Naive B cell (primary cell): ENCODE data around the gene PPP1R3E. TPM values are rescaled to one million over a fixed set of nuclear protein-coding genes. Genes with fewer than 3 reads are reported as not detected.

Experiments used
- ATAC-seq, 2 donors: fragments of 150-1000 bp; cut with Tn5 transposase; 2 replicates each; pipeline ENCODE4 v1.10.0; 2021; ENCODE audit warnings: low read depth in 2 of 2, mild to moderate bottlenecking in 2 of 2, moderate library complexity in 2 of 2
- DNase-seq: peaks from one replicate; pipeline ENCODE4 v3.0.0; 2022
- H3K27ac Mint-ChIP-seq, 6 donors: one replicate each; pipeline ENCODE4 v1.8.0; 2020 to 2022; ENCODE audit warnings: mild to moderate bottlenecking in 6 of 6, mixed read lengths in 6 of 6, moderate library complexity in 5 of 6, inconsistent platforms in 2 of 6
- H3K27me3 Mint-ChIP-seq, 3 donors: one replicate each; pipeline ENCODE4 v1.8.0; 2021 to 2022; ENCODE audit warnings: mixed read lengths in 3 of 3, mild to moderate bottlenecking in 1 of 3
- H3K36me3 Mint-ChIP-seq, 2 donors: one replicate each; pipeline ENCODE4 v1.8.0; 2020 to 2022; ENCODE audit warnings: mixed read lengths in 2 of 2, inconsistent platforms in 1 of 2, mild to moderate bottlenecking in 1 of 2
- H3K4me1 Mint-ChIP-seq, 3 donors: one replicate each; pipeline ENCODE4 v1.8.0; 2020 to 2022; ENCODE audit warnings: mixed read lengths in 3 of 3, inconsistent platforms in 1 of 3, mild to moderate bottlenecking in 1 of 3, moderate library complexity in 1 of 3
- H3K4me3 Mint-ChIP-seq, 8 donors: one replicate each; pipeline ENCODE4 v1.8.0; 2020 to 2022; ENCODE audit warnings: mild to moderate bottlenecking in 8 of 8, mixed read lengths in 8 of 8, moderate library complexity in 8 of 8, inconsistent platforms in 2 of 8
- H3K9me3 Mint-ChIP-seq, 7 donors: one replicate each; pipeline ENCODE4 v1.8.0; 2020 to 2022; ENCODE audit warnings: mixed read lengths in 7 of 7, mild to moderate bottlenecking in 5 of 7, inconsistent platforms in 2 of 7, moderate library complexity in 1 of 7
- polyA plus RNA-seq, 6 donors: library from polyadenylated mRNA; unstranded; fragments of 300-500 nt; fragmentation: Illumina TruSeq; gene quantifications; one replicate each; pipeline ENCODE4 v1.2.3, GENCODE V29; 2021; ENCODE audit warnings: low read depth in 6 of 6

PPP1R3E gene, protein sequence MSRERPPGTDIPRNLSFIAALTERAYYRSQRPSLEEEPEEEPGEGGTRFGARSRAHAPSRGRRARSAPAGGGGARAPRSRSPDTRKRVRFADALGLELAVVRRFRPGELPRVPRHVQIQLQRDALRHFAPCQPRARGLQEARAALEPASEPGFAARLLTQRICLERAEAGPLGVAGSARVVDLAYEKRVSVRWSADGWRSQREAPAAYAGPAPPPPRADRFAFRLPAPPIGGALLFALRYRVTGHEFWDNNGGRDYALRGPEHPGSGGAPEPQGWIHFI
- 10 to 100 TPM in 1 of 6 donors, 1 to 10 TPM in 5; 3.9 to 11.8 (median 5.1) TPM for polyA plus RNA-seq

DNA sequence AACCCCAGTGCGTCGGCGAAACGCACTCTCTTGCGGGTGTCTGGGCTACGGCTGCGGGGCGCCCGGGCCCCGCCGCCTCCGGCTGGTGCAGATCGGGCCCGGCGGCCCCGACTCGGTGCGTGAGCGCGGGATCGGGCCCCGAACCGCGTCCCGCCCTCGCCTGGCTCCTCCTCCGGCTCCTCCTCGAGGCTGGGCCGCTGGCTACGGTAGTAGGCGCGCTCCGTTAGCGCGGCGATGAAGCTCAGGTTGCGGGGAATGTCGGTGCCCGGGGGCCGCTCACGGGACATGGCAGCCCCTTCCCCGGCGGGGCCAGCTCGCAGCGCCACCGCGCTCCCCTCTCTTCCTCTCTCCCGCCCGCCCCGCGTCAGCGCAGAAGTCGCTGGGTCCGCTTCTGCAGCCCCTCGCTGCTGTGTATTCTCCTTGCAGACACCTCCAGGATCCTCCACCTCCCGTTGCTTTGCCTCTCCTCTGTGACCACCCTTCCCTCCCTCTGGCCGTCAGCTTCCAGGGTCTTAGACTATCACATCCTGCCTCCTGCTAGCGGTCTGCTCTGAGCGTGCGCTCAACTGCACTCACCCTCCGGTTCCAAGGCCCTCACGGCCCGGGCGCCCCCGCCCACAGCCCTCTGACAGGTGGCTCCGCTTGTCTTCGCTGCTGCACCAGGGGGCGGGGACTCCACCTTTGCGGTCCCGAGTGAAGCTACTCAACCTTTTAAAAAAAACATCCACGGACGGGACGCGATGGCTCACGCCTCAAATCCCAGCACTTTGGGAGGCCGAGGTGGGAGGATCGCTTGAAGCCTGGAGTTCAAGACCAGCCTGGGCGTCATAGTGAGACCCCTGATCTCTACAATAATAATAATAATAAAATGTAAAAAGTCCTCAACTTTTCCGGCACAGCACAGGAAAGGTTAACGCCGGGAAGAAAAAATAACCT lies at the start of gene PPP1R3E:
Gene PPP1R3E, minus strand, starts transcription at position 570 of the 936 bp plus-strand sequence. Its CDS starts 283 bp downstream, at position 287.
- Mint-ChIP-seq H3K4me3 (peak within 1 kb of the TSS; percentile 94 to 99 (median 96)), H3K27me3 (peaks cover 0 to 4% (median 0%) of the 10 kb centered on the region in 3 donors), H3K4me1 (peaks cover 28 to 44% (median 42%) of the 10 kb centered on the region in 3 donors), H3K27ac (peak within 1 kb of the TSS; percentile 98 to 100 (median 100)), H3K36me3 (no peaks in the 10 kb centered on the region), H3K9me3 (no peaks in the 10 kb centered on the region)
- ATAC-seq: peak; percentile 43 to 47
- peak; percentile 86 for DNase-seq

DNA sequence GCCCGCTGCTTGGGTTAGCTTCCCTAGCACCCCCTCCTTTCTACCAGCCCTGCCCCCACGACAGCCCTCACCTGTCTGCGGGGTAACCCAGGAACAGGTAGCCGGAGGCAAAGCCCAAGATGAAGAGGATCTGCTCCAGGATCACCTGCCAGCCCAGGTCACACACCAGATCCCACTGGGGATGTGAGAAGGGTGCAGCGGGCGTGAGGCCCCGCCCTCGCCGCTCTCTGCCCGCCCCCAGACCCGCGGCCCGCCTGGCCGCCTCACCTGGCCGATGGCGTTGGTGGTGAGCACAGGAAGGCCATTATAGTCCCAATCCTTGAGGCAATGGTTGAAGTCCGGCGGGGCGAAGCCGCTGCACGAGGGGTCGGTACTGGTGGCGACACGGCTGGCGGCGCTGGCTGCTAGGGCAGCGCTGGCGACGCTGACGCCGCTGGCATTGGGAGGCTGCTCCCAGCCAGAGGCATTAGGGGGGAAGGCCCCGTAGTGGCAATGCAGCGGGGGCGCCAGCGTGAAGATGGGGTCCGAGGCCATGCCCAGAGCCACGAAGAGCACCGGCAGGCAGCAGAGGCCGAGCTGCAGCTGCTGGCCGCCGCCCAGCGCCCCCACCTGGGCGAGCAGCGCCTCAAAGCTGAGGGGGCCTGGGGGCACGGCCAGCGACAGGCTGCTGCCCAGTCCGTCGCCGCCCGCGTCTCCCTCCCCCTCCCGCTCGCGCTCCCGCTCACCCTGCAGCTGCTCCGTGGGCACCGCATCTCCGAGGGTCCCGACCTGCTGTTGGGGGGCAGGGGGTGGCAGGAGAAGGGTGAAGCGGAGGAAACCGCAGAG lies 49.2 kb upstream of the PPP1R3E start:
- no peak overlapping the region for H3K27ac Mint-ChIP-seq
- ATAC-seq: no peak

GRCh38 chr14:23349156-23349845 lies 46.6 kb upstream of the PPP1R3E start:
- no peak for DNase-seq
- ATAC-seq: no peak
- H3K36me3 Mint-ChIP-seq: peaks cover 0 to 22% of the 10 kb centered on the region in 2 donors
- peak overlapping the region in 2 of 8 donors; percentile 36 to 71 for H3K4me3 Mint-ChIP-seq
- H3K27me3 Mint-ChIP-seq: peaks cover 36 to 75% (median 73%) of the 10 kb centered on the region in 3 donors
- peaks cover 10 to 12% (median 11%) of the 10 kb centered on the region in 3 donors for H3K4me1 Mint-ChIP-seq
- H3K27ac Mint-ChIP-seq: no peak overlapping the region
- peaks cover 0 to 4% (median 0%) of the 10 kb centered on the region in 7 donors for H3K9me3 Mint-ChIP-seq

More for the DNA sequence above, 49.2 kb upstream of the PPP1R3E start:
- H3K36me3 Mint-ChIP-seq: peaks cover 0 to 22% of the 10 kb centered on the region in 2 donors
- peaks cover 0 to 4% (median 0%) of the 10 kb centered on the region in 7 donors for H3K9me3 Mint-ChIP-seq
- DNase-seq: no peak
- H3K4me1 Mint-ChIP-seq: peaks cover 10 to 12% (median 11%) of the 10 kb centered on the region in 3 donors
- peak overlapping the region; percentile 7 to 88 (median 78) for H3K4me3 Mint-ChIP-seq
- H3K27me3 Mint-ChIP-seq: peaks cover 57 to 86% (median 85%) of the 10 kb centered on the region in 3 donors

- Mint-ChIP-seq H3K4me1 (peaks cover 5 to 11% (median 6%) of the 10 kb centered on the region in 3 donors), H3K27ac (no peak overlapping the region), H3K36me3 (peaks cover 0 to 17% of the 10 kb centered on the region in 2 donors), H3K9me3 (peaks cover 0 to 4% (median 0%) of the 10 kb centered on the region in 7 donors), H3K4me3 (no peak overlapping the region), H3K27me3 (peaks cover 26 to 67% (median 65%) of the 10 kb centered on the region in 3 donors)
- no peak for DNase-seq
- ATAC-seq: no peak
These were observed 45.6 kb upstream of the PPP1R3E start for GRCh38 chr14:23348297-23348655.

DNA sequence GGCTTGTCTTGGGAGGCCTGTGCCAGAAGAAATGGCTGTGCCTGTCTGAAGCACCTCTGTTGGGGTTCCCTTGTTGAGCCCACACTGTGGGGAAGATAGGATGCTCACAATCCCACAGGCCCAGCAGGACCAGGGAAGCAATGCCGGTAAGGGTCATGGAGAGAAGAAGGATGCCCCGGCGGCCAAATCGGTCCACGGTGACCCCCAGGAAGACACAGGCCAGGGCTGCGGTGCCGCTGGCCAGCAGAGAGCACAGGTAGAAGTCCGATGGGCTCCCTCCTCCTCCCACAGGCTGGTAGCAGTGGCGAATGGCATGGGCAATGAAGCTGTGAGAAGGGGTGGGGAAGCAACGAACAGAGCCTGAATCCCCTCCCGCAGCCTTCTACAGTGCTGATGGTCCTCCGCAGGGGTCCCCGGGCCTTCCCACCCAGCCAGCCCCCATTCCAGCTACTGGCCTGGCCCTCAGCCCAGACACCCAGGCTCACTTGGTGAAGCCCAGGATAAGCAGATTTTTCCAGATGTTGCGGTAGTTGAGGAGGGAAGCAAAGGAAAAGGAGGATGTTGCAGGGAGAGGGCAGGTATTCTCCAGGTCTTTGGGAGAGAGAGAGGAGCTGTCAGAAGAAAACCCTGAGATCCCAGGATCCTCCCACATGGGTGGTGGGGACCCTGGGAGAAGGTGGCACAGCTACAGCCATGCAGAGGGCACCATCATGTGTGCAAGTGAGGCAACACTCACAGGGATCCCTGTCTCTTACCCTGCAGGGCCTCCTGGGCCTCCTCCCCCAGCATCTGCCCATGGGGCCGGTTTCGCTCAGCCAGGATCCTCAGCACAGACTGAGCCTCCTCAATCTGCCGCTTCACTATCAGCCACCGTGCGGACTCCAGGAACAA lies 45.0 kb upstream of the PPP1R3E start:
- Mint-ChIP-seq H3K27ac (peak overlapping the region in 1 of 6 donors; percentile 26), H3K4me1 (peaks cover 0 to 5% (median 0%) of the 10 kb centered on the region in 3 donors), H3K9me3 (peaks cover 0 to 4% (median 0%) of the 10 kb centered on the region in 7 donors), H3K27me3 (peaks cover 25 to 67% (median 66%) of the 10 kb centered on the region in 3 donors), H3K4me3 (no peak overlapping the region), H3K36me3 (peaks cover 0 to 13% of the 10 kb centered on the region in 2 donors)
- DNase-seq (no peak), ATAC-seq (no peak)

- peaks cover 25 to 75% (median 68%) of the 10 kb centered on the region in 3 donors for H3K27me3 Mint-ChIP-seq
- no peak overlapping the region for H3K27ac Mint-ChIP-seq
- no peak for DNase-seq
- peaks cover 0 to 4% (median 0%) of the 10 kb centered on the region in 7 donors for H3K9me3 Mint-ChIP-seq
- peaks cover 0 to 13% of the 10 kb centered on the region in 2 donors for H3K36me3 Mint-ChIP-seq
- ATAC-seq: no peak
- H3K4me1 Mint-ChIP-seq: peaks cover 0 to 5% (median 0%) of the 10 kb centered on the region in 3 donors
- H3K4me3 Mint-ChIP-seq: no peak overlapping the region
These were observed 44.2 kb upstream of the PPP1R3E start for GRCh38 chr14:23346693-23347405.

GRCh38 chr14:23345987-23346692 lies 43.5 kb upstream of the PPP1R3E start:
- no peak for ATAC-seq

DNA sequence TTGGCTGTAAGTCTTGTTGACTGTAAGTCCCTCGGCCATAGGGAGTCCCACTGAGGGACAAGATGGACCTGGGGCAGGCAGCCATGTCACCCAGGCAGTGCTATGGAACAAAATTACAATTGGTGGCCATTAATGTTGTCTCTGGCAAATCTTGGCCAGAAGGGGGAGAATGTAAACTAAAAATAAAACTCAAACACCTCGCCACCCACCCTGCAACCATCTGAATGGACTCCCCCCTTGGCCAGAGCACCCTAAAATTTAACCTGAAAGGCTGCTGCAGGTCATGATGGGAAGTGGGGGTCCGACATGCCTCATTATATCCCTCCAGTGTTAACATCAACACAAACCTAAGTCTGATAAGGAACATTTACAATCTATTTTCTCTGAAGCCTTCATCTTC lies 41.8 kb upstream of the PPP1R3E start:
- DNase-seq (no peak), ATAC-seq (no peak)
- Mint-ChIP-seq H3K9me3 (peaks cover 0 to 8% (median 4%) of the 10 kb centered on the region in 7 donors), H3K4me3 (no peak overlapping the region), H3K27me3 (peaks cover 7 to 54% (median 46%) of the 10 kb centered on the region in 3 donors), H3K36me3 (no peaks in the 10 kb centered on the region), H3K27ac (peak overlapping the region in 1 of 6 donors; percentile 47), H3K4me1 (no peaks in the 10 kb centered on the region)

More at GRCh38 chr14:23345987-23346692, 43.5 kb upstream of the PPP1R3E start:
- H3K36me3 Mint-ChIP-seq: peaks cover 0 to 9% of the 10 kb centered on the region in 2 donors
- DNase-seq: no peak
- peaks cover 0 to 4% (median 0%) of the 10 kb centered on the region in 7 donors for H3K9me3 Mint-ChIP-seq
- peaks cover 0 to 5% (median 0%) of the 10 kb centered on the region in 3 donors for H3K4me1 Mint-ChIP-seq
- no peak overlapping the region for H3K27ac Mint-ChIP-seq
- peaks cover 21 to 71% (median 62%) of the 10 kb centered on the region in 3 donors for H3K27me3 Mint-ChIP-seq
- no peak overlapping the region for H3K4me3 Mint-ChIP-seq

DNA sequence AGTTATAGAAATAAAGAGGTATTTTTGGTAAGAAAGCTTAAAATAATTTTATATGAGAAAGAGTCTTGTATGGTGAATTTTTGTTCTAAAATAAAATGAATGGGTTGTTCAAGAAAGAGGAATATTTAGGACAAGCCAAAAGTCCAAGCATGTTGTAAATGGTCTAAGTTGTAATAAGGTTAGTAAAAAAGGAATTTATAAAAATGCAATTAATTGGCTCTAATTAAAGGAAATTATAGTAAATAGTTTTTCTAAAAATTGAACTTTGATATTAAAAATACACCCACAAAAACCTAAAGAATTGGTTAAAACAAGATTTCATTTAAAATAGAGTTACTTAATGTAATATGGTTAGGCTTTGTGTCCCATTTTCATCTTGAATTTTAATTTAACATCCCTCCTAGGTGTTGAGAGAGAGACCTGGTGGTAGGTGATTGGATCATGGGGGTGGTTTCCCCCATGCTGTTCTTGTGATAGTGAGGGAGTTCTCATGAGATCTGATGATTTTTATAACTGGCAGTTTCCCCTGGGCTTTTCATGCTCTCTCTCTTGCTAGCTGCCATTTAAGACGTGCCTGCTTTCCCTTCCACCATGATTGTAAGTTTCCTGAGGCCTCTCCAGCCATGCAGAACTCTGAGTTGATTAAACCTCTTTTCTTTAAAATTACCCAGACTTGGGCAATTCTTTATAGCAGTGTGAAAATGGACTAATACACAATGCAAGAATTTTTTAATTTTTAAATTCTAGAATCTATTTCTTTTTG lies 37.0 kb upstream of the PPP1R3E start:
- peaks cover 33 to 57% (median 44%) of the 10 kb centered on the region in 3 donors for H3K27me3 Mint-ChIP-seq
- H3K4me3 Mint-ChIP-seq: no peak overlapping the region
- H3K4me1 Mint-ChIP-seq: no peaks in the 10 kb centered on the region
- H3K9me3 Mint-ChIP-seq: peaks cover 0 to 16% (median 6%) of the 10 kb centered on the region in 7 donors
- no peak overlapping the region for H3K27ac Mint-ChIP-seq
- ATAC-seq (no peak), DNase-seq (no peak)
- no peaks in the 10 kb centered on the region for H3K36me3 Mint-ChIP-seq

DNA sequence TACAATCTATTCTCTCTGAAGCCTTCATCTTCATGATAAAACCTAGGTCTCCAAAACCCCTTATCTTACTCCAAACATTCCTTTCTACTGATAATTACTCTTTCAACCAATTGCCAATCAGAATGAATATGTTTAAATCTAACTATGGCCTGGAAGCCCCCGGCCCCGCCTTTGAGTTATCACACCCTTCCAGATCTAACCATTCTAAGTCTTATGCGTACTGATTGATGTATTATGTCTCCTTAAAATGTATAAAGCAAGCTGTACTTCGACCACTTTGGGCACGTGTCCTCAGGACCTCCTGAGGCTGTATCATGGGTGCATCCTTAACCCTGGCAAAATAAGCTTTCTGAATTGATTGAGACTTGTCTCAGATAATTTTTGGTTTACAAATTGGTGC lies 33.0 kb upstream of the PPP1R3E start:
- H3K4me3 Mint-ChIP-seq: no peak overlapping the region
- no peaks in the 10 kb centered on the region for H3K4me1 Mint-ChIP-seq
- no peak for DNase-seq
- peaks cover 31 to 40% (median 39%) of the 10 kb centered on the region in 3 donors for H3K27me3 Mint-ChIP-seq
- H3K27ac Mint-ChIP-seq: no peak overlapping the region
- H3K9me3 Mint-ChIP-seq: peaks cover 0 to 16% (median 6%) of the 10 kb centered on the region in 7 donors
- H3K36me3 Mint-ChIP-seq: no peaks in the 10 kb centered on the region
- ATAC-seq: no peak
